ENCODE data around the gene FOXE3.

GRCh38 chr1:47388030-47388890 is 27.8 kb upstream of the FOXE3 start:
- no peak for TF ChIP-seq ZNF121 (CRISPR knock-in tag; IDR thresholded peaks at IDR 0.05)
- no peak for TF ChIP-seq SOX15 (CRISPR knock-in tag; IDR thresholded peaks at IDR 0.05)
- TF ChIP-seq SP1 (CRISPR knock-in tag; conservative IDR thresholded peaks at IDR 0.05): no peak
- no peak for TF ChIP-seq CTCF (IDR thresholded peaks at IDR 0.05)
- TF ChIP-seq NR1H2 (CRISPR knock-in tag; IDR thresholded peaks at IDR 0.05): no peak
- TF ChIP-seq ATF3 (CRISPR knock-in tag; conservative IDR thresholded peaks at IDR 0.05): no peak
- TF ChIP-seq TCF7 (CRISPR knock-in tag; IDR thresholded peaks at IDR 0.05; ENCODE audit: low read depth): no peak
- TF ChIP-seq MAX (CRISPR knock-in tag; IDR thresholded peaks at IDR 0.05): no peak
- TF ChIP-seq ZNF423 (CRISPR knock-in tag; IDR thresholded peaks at IDR 0.05): no peak
